Upper lobe of left lung (tissue), 6 donors: ENCODE measurements around the gene WDR76. TPM values are rescaled to one million over a fixed set of nuclear protein-coding genes. Genes with fewer than 3 reads are reported as not detected.

Experiments used
- ATAC-seq, 2 donors: fragments of 200-7000 bp; cut with Tn5 transposase; one replicate each; pipeline ENCODE4 v1.9.1; 2022; ENCODE audit warnings: mild to moderate bottlenecking in 2 of 2, moderate library complexity in 2 of 2; ENCODE audit not compliant: low FRiP score in 2 of 2
- DNase-seq, 2 donors: peaks; one replicate each; pipeline ENCODE4 v3.0.0-alpha.2; 2019 to 2020
- H3K27ac ChIP-seq, 4 donors: fragments of 200-600 bp; sonication (generic); one replicate each; pipeline ENCODE4 v1.5.1; 2016 to 2019
- H3K27me3 ChIP-seq, 4 donors: fragments of 200-600 bp; sonication (generic); one replicate each; pipeline ENCODE4 v1.5.1; 2017 to 2019
- H3K36me3 ChIP-seq, 4 donors: fragments of 200-600 bp; sonication (generic); one replicate each; pipeline ENCODE4 v1.5.1; 2016 to 2019
- H3K4me1 ChIP-seq, 4 donors: fragments of 200-600 bp; sonication (generic); one replicate each; pipeline ENCODE4 v1.5.1; 2018 to 2019
- H3K4me3 ChIP-seq, 4 donors: fragments of 200-600 bp; sonication (generic); one replicate each; pipeline ENCODE4 v1.5.1; 2017 to 2019; ENCODE audit warnings: mild to moderate bottlenecking in 2 of 4, moderate library complexity in 1 of 4
- H3K9me3 ChIP-seq, 4 donors: fragments of 200-600 bp; sonication (generic); one replicate each; pipeline ENCODE4 v1.5.1; 2018 to 2019
- CTCF ChIP-seq, 6 experiments: fragments of 450-650 bp in 4 of 6; fragments of 200-600 bp in 2 of 6; sonication (generic) in 2 of 6; IDR thresholded peaks; one replicate each; pipeline ENCODE4 v1.5.1; 2016 to 2019; ENCODE audit warnings: antibody characterized with exemption in 6 of 6
- EP300 ChIP-seq, 4 donors: sonication (generic); formaldehyde crosslinking; IDR thresholded peaks; one replicate each; pipeline ENCODE4 v1.5.1; 2017; ENCODE audit warnings: antibody characterized with exemption in 4 of 4, control low read depth in 2 of 4
- POLR2A ChIP-seq, 4 donors: fragments of 450-650 bp; IDR thresholded peaks; one replicate each; pipeline ENCODE4 v1.5.1; 2016 to 2017; ENCODE audit warnings: antibody characterized with exemption in 4 of 4, mild to moderate bottlenecking in 2 of 4
- POLR2AphosphoS5 ChIP-seq, 2 donors: sonication (generic); formaldehyde crosslinking; IDR thresholded peaks; one replicate each; pipeline ENCODE4 v1.5.1; 2017; ENCODE audit warnings: antibody characterized with exemption in 2 of 2
- WGBS, 2 donors: methylation state at CpG; one replicate each; pipeline ENCODE4 v1.1.5; 2017 to 2018; 5-methylcytosine and 5-hydroxymethylcytosine counted together
- total RNA-seq, 6 donors: library from RNA; depleted of rRNA in 4 of 6; stranded (reverse); fragments of >200 nt in 4 of 6; gene quantifications; one replicate each; pipeline versions ENCODE4 v1.1.0 to v1.2.1, GENCODE V29; 2016 to 2021
- donor health status: DM: no; HTN: no; CAD: no; lungs with moderate emphysema.
- donor health status: DM: no; HTN: yes; CAD: no; lungs with severe emphysema.

Gene WDR76
- total RNA-seq, 6 donors from 2014 or later: 0.89 to 10.1 (median 3.4) TPM

GRCh38 chr15:43876872-43877271 is 50.1 kb downstream of the WDR76 start:
- ATAC-seq (no peak), DNase-seq (no peak)
- 97 to 98% methylated on average over 3 of the region's 3 CpGs for WGBS, 2 donors
- Histone ChIP-seq H3K27me3 (no peaks in the 10 kb centered on the region), H3K27ac (no peak overlapping the region), H3K4me3 (no peak overlapping the region), H3K9me3 (no peaks in the 10 kb centered on the region), H3K36me3 (no peaks in the 10 kb centered on the region), H3K4me1 (no peaks in the 10 kb centered on the region)
- no peak for TF ChIP-seq CTCF (IDR thresholded peaks at IDR 0.05)
- no peak for TF ChIP-seq EP300 (IDR thresholded peaks at IDR 0.05)

- no peak for ATAC-seq
- no peaks in the 10 kb centered on the region for H3K4me1 ChIP-seq
- no peak for TF ChIP-seq EP300 (IDR thresholded peaks at IDR 0.05)
- TF ChIP-seq POLR2AphosphoS5 (IDR thresholded peaks at IDR 0.05): no peak
- no peak for TF ChIP-seq POLR2A (IDR thresholded peaks at IDR 0.05)
- no peak for TF ChIP-seq CTCF (IDR thresholded peaks at IDR 0.05)
- no peaks in the 10 kb centered on the region for H3K36me3 ChIP-seq
- no peaks in the 10 kb centered on the region for H3K9me3 ChIP-seq
- H3K4me3 ChIP-seq: no peak overlapping the region
- no peak for DNase-seq
- 84 to 90% methylated on average over 4 of the region's 4 CpGs for WGBS, 2 donors
- H3K27ac ChIP-seq: no peak overlapping the region
- no peaks in the 10 kb centered on the region for H3K27me3 ChIP-seq
Observed at GRCh38 chr15:43877371-43877770, 50.6 kb downstream of the WDR76 start.

GRCh38 chr15:43878446-43878845 is 51.6 kb downstream of the WDR76 start:
- WGBS, 2 donors: 89 to 98% methylated on average over 2 of the region's 2 CpGs

GRCh38 chr15:43879386-43880355 is 52.9 kb downstream of the WDR76 start:
- H3K27me3 ChIP-seq: no peaks in the 10 kb centered on the region
- 90 to 93% methylated on average over 13 to 15 of the region's 15 CpGs for WGBS, 2 donors
- ATAC-seq: no peak

More at GRCh38 chr15:43878446-43878845, 51.6 kb downstream of the WDR76 start:
- H3K36me3 ChIP-seq: no peaks in the 10 kb centered on the region
- H3K27ac ChIP-seq: no peak overlapping the region
- no peaks in the 10 kb centered on the region for H3K9me3 ChIP-seq
- DNase-seq (no peak), ATAC-seq (no peak)
- no peaks in the 10 kb centered on the region for H3K4me1 ChIP-seq
- H3K27me3 ChIP-seq: no peaks in the 10 kb centered on the region
- TF ChIP-seq EP300 (IDR thresholded peaks at IDR 0.05): no peak
- no peak for TF ChIP-seq POLR2A (IDR thresholded peaks at IDR 0.05)
- TF ChIP-seq CTCF (IDR thresholded peaks at IDR 0.05): no peak
- no peak for TF ChIP-seq POLR2AphosphoS5 (IDR thresholded peaks at IDR 0.05)
- no peak overlapping the region for H3K4me3 ChIP-seq

More at GRCh38 chr15:43879386-43880355, 52.9 kb downstream of the WDR76 start:
- no peaks in the 10 kb centered on the region for H3K36me3 ChIP-seq
- no peaks in the 10 kb centered on the region for H3K9me3 ChIP-seq
- no peak for TF ChIP-seq POLR2A (IDR thresholded peaks at IDR 0.05)
- TF ChIP-seq EP300 (IDR thresholded peaks at IDR 0.05): no peak
- TF ChIP-seq POLR2AphosphoS5 (IDR thresholded peaks at IDR 0.05): no peak
- TF ChIP-seq CTCF (IDR thresholded peaks at IDR 0.05): no peak
- no peaks in the 10 kb centered on the region for H3K4me1 ChIP-seq
- no peak overlapping the region for H3K27ac ChIP-seq
- no peak for DNase-seq
- H3K4me3 ChIP-seq: no peak overlapping the region
